GM12891 (cell line): Measurements from ENCODE around the gene SMCR8.
"Not testable (repeated sequence)": the region's sequence is repeated elsewhere in the genome, so short reads cannot be mapped to it uniquely, and the experiment has no call there.

Experiments
- PAX5 ChIP-seq: IDR thresholded peaks from 2 replicates; pipeline ENCODE4 v1.6.1; 2011; ENCODE audit warnings: low read length, moderate library complexity, mild to moderate bottlenecking; ENCODE audit not compliant: insufficient read depth, severe bottlenecking
- POLR2A ChIP-seq: IDR thresholded peaks from 2 replicates; pipeline ENCODE4 v1.6.1; 2011; ENCODE audit warnings: low read depth, low read length, control low read depth
- POLR2AphosphoS5 ChIP-seq: IDR thresholded peaks from 2 replicates; pipeline ENCODE4 v1.6.1; 2011; ENCODE audit warnings: low read depth, low read length, control low read depth
- POU2F2 ChIP-seq: IDR thresholded peaks from 2 replicates; pipeline ENCODE4 v1.6.1; 2011; ENCODE audit warnings: low read depth, mild to moderate bottlenecking, control low read depth, low read length, moderate library complexity
- SPI1 ChIP-seq: IDR thresholded peaks from 2 replicates; pipeline ENCODE4 v1.6.1; 2011; ENCODE audit warnings: low read depth, low read length, control low read depth
- TAF1 ChIP-seq: IDR thresholded peaks from 2 replicates; pipeline ENCODE4 v1.6.1; 2011; ENCODE audit warnings: low read depth, low read length, control low read depth

GRCh38 chr17:18373181-18373580, 58.1 kb downstream of the SMCR8 start:
- not testable (repeated sequence) for TF ChIP-seq POLR2A, POLR2AphosphoS5, TAF1, PAX5, SPI1, POU2F2
